Liver (tissue), 9 donors: ENCODE data around the gene SPECC1L. TPM values are rescaled to one million over a fixed set of nuclear protein-coding genes. Genes with fewer than 3 reads are reported as not detected.

Source experiments
- DNase-seq: peaks from one replicate; pipeline ENCODE4 v3.0.0-alpha.2; 2017; ENCODE audit warnings: low spot score
- H3K27ac ChIP-seq, 2 donors: one replicate each; pipeline ENCODE4 v1.7.0; 2013; ENCODE audit warnings: inconsistent platforms in 2 of 2, low read length in 2 of 2, control low read depth in 1 of 2, low read depth in 1 of 2, mild to moderate bottlenecking in 1 of 2
- H3K27me3 ChIP-seq, 4 donors: one replicate each; pipeline versions ENCODE4 v1.6.1 to v1.7.0; 2013; ENCODE audit warnings: low read length in 3 of 4, inconsistent platforms in 1 of 4, mild to moderate bottlenecking in 1 of 4, moderate library complexity in 1 of 4; ENCODE audit not compliant: control insufficient read depth in 4 of 4, insufficient read depth in 4 of 4
- H3K36me3 ChIP-seq, 4 donors: one replicate each; pipeline versions ENCODE4 v1.6.1 to v1.7.0; 2013; ENCODE audit warnings: low read length in 3 of 4, mild to moderate bottlenecking in 3 of 4, low read depth in 1 of 4, moderate library complexity in 1 of 4; ENCODE audit not compliant: control insufficient read depth in 4 of 4, insufficient read depth in 3 of 4
- H3K4me1 ChIP-seq, 4 donors: one replicate each; pipeline versions ENCODE4 v1.6.1 to v1.7.0; 2013; ENCODE audit warnings: low read length in 3 of 4, mild to moderate bottlenecking in 3 of 4, moderate library complexity in 1 of 4; ENCODE audit not compliant: control insufficient read depth in 4 of 4, insufficient read depth in 4 of 4
- H3K4me3 ChIP-seq, 3 donors: one replicate each; pipeline versions ENCODE4 v1.6.1 to v1.7.0; 2013; ENCODE audit warnings: low read length in 3 of 3, control low read depth in 1 of 3, low read depth in 1 of 3, mild to moderate bottlenecking in 1 of 3
- H3K9ac ChIP-seq, 2 donors: one replicate each; pipeline ENCODE4 v1.7.0; 2013; ENCODE audit warnings: low read length in 2 of 2, mild to moderate bottlenecking in 2 of 2, moderate library complexity in 2 of 2, control low read depth in 1 of 2, low read depth in 1 of 2
- H3K9me3 ChIP-seq, 4 donors: one replicate each; pipeline versions ENCODE4 v1.6.1 to v1.7.0; 2013; ENCODE audit warnings: low read length in 3 of 4; ENCODE audit not compliant: control insufficient read depth in 4 of 4
- ATF3 ChIP-seq: IDR thresholded peaks from 2 replicates; pipeline ENCODE4 v1.6.1; 2016; ENCODE audit warnings: antibody characterized with exemption
- EGR1 ChIP-seq, 2 donors: IDR thresholded peaks; 2 replicates each; pipeline ENCODE4 v1.6.1; 2016 to 2018; ENCODE audit warnings: antibody characterized with exemption in 2 of 2, low read depth in 2 of 2
- FOXA1 ChIP-seq: IDR thresholded peaks from 2 replicates; pipeline ENCODE4 v1.6.1; 2016; ENCODE audit warnings: antibody characterized with exemption
- FOXA2 ChIP-seq: IDR thresholded peaks from 2 replicates; pipeline ENCODE4 v1.6.1; 2016; ENCODE audit warnings: antibody characterized with exemption
- HNF4G ChIP-seq: IDR thresholded peaks from 2 replicates; pipeline ENCODE4 v1.6.1; 2016; ENCODE audit warnings: antibody characterized with exemption
- JUND ChIP-seq, 2 donors: IDR thresholded peaks; 2 replicates each; pipeline ENCODE4 v1.6.1; 2016; ENCODE audit warnings: antibody characterized with exemption in 2 of 2
- MAX ChIP-seq: IDR thresholded peaks from 2 replicates; pipeline ENCODE4 v1.6.1; 2016; ENCODE audit warnings: antibody characterized with exemption
- NR2F2 ChIP-seq: IDR thresholded peaks from 2 replicates; pipeline ENCODE4 v1.6.1; 2016; ENCODE audit warnings: antibody characterized with exemption
- RAD21 ChIP-seq, 2 donors: IDR thresholded peaks; 2 replicates each; pipeline ENCODE4 v1.6.1; 2016; ENCODE audit warnings: antibody characterized with exemption in 2 of 2, mild to moderate bottlenecking in 2 of 2
- RXRA ChIP-seq, 2 donors: IDR thresholded peaks; 2 replicates each; pipeline ENCODE4 v1.6.1; 2017 to 2018; ENCODE audit warnings: antibody characterized with exemption in 2 of 2, mild to moderate bottlenecking in 1 of 2
- SP1 ChIP-seq: IDR thresholded peaks from 2 replicates; pipeline ENCODE4 v1.6.1; 2018; ENCODE audit warnings: antibody characterized with exemption, mild to moderate bottlenecking
- TAF1 ChIP-seq: conservative IDR thresholded peaks from 2 replicates; pipeline ENCODE4 v1.6.1; 2016; ENCODE audit warnings: antibody characterized with exemption, mild to moderate bottlenecking
- YY1 ChIP-seq: IDR thresholded peaks from 2 replicates; pipeline ENCODE4 v1.6.1; 2016; ENCODE audit warnings: antibody characterized with exemption, mild to moderate bottlenecking
- ZBTB33 ChIP-seq: IDR thresholded peaks from 2 replicates; pipeline ENCODE4 v1.6.1; 2016; ENCODE audit warnings: antibody characterized with exemption
- WGBS: extraction: QIAGEN DNeasy Blood & Tissue Kit; methylation state at CpG from one replicate; pipeline ENCODE4 v1.1.7; 2013; 5-methylcytosine and 5-hydroxymethylcytosine counted together
- polyA plus RNA-seq, 2 donors: library from polyadenylated mRNA; stranded (reverse) in 1 of 2; unstranded in 1 of 2; fragments of 200-250 nt in 1 of 2; fragments of >200 nt in 1 of 2; fragmentation: Nextera tagmentation in 1 of 2; extraction: Ambion mirVana in 1 of 2; gene quantifications; one replicate each; pipeline versions ENCODE4 v1.2.1 to v1.2.3, GENCODE V29; 2013 to 2015
- total RNA-seq, 2 donors: library from RNA; depleted of rRNA; stranded (reverse); fragments of >200 nt; gene quantifications; one replicate each; pipeline ENCODE4 v1.2.3, GENCODE V29; 2014
- TF ChIP-seq, protein P1 (sequence below): IDR thresholded peaks from 2 replicates; pipeline ENCODE4 v1.6.1; 2016; ENCODE audit warnings: antibody characterized with exemption, mild to moderate bottlenecking
- donor health status: healthy.
- donor health status: healthy.
- donor health status: healthy.
- donor health status: healthy.
- donor health status: healthy.

SPECC1L gene
- total and polyA plus RNA-seq, 4 donors: 5.4 to 22.3 (median 12.3) TPM

DNA sequence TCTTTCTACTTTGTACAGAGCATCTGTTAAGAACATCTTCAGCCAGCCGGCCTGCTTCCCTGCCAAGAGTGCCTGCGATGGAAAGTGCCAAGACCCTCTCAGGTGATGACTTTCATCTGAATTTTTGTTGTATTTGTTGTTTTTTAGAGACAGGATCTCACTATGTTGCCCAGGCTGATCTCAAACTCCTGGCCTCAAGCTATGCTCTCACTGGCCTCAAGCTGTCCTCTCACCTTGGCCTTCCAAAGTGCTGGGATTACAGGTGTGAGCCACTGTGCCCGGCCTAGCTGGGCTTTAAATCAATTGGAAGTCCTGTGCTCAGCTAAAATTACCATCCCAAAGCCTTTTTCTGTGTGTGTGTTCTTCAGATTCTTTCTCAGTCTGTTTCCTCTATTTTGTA, 92.6 kb downstream of the SPECC1L start:
- H3K27ac ChIP-seq: no peak overlapping the region
- peaks cover 0 to 21% (median 5%) of the 10 kb centered on the region in 4 donors for H3K36me3 ChIP-seq
- H3K4me1 ChIP-seq: peaks cover 0 to 27% (median 14%) of the 10 kb centered on the region in 4 donors
- no peak overlapping the region for H3K9ac ChIP-seq
- H3K9me3 ChIP-seq: no peaks in the 10 kb centered on the region
- DNase-seq: no peak
- WGBS: 96% methylated on average over 3 of the region's 3 CpGs
- TF ChIP-seq JUND (IDR thresholded peaks at IDR 0.05) (no peak), NR2F2 (no peak), RXRA (IDR thresholded peaks at IDR 0.05) (no peak), FOXA2 (no peak), HNF4G (no peak), TAF1 (no peak), ATF3 (no peak), MAX (no peak)
- no peak overlapping the region for H3K4me3 ChIP-seq
- H3K27me3 ChIP-seq: no peaks in the 10 kb centered on the region

DNA sequence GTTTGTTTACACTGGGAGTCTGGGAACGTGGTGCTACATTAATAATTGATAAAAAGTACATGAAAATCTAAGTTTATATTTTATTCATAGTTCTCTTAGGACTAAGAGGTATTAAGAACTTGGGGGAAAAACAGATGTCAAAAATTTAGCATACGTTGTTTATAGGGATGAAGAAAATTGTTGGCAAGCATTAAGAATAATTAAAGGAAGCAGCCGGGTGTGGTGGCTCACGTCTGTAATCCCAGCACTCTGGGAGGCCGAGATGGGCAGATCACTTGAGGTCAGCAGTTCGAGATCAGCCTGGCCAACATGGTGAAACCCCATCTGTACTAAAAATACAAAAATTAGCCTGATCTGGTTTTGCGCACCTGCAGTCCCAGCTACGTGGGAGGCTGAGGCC, 96.1 kb downstream of the SPECC1L start:
- Histone ChIP-seq H3K4me3 (no peak overlapping the region), H3K9me3 (no peaks in the 10 kb centered on the region), H3K4me1 (peaks cover 0 to 16% (median 6%) of the 10 kb centered on the region in 4 donors), H3K27me3 (no peaks in the 10 kb centered on the region), H3K9ac (no peak overlapping the region), H3K36me3 (peaks cover 5 to 49% (median 21%) of the 10 kb centered on the region in 4 donors), H3K27ac (no peak overlapping the region)
- no peak for DNase-seq
- 75% methylated on average over 8 of the region's 8 CpGs for WGBS
- no peak for TF ChIP-seq JUND (IDR thresholded peaks at IDR 0.05)
- no peak for TF ChIP-seq SP1
- TF ChIP-seq TAF1: no peak
- TF ChIP-seq FOXA1: no peak
- TF ChIP-seq FOXA2: no peak
- TF ChIP-seq ATF3: no peak
- no peak for TF ChIP-seq ZBTB33
- no peak for TF ChIP-seq RAD21 (IDR thresholded peaks at IDR 0.05)
- no peak for TF ChIP-seq RXRA (IDR thresholded peaks at IDR 0.05)
- TF ChIP-seq NR2F2: no peak
- no peak for TF ChIP-seq HNF4G
- no peak for TF ChIP-seq EGR1 (IDR thresholded peaks at IDR 0.05; ENCODE audit: low read depth in 2 of 2)
- TF ChIP-seq YY1: no peak
- TF ChIP-seq, protein P1, sequence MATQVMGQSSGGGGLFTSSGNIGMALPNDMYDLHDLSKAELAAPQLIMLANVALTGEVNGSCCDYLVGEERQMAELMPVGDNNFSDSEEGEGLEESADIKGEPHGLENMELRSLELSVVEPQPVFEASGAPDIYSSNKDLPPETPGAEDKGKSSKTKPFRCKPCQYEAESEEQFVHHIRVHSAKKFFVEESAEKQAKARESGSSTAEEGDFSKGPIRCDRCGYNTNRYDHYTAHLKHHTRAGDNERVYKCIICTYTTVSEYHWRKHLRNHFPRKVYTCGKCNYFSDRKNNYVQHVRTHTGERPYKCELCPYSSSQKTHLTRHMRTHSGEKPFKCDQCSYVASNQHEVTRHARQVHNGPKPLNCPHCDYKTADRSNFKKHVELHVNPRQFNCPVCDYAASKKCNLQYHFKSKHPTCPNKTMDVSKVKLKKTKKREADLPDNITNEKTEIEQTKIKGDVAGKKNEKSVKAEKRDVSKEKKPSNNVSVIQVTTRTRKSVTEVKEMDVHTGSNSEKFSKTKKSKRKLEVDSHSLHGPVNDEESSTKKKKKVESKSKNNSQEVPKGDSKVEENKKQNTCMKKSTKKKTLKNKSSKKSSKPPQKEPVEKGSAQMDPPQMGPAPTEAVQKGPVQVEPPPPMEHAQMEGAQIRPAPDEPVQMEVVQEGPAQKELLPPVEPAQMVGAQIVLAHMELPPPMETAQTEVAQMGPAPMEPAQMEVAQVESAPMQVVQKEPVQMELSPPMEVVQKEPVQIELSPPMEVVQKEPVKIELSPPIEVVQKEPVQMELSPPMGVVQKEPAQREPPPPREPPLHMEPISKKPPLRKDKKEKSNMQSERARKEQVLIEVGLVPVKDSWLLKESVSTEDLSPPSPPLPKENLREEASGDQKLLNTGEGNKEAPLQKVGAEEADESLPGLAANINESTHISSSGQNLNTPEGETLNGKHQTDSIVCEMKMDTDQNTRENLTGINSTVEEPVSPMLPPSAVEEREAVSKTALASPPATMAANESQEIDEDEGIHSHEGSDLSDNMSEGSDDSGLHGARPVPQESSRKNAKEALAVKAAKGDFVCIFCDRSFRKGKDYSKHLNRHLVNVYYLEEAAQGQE: no peak
